SW 1271 (cell line): ENCODE data around the gene SCRT2.

Experiments
- DNase-seq, 2 experiments: peaks; one replicate each; lab custom pipeline; 2025; lab: John Stamatoyannopoulos, UW

The SCRT2 gene

GRCh38 chr20:634148-634925 lies 41.3 kb downstream of the SCRT2 start:
- DNase-seq = no peak

GRCh38 chr20:631101-631500 lies 44.5 kb downstream of the SCRT2 start:
- DNase-seq = no peak

GRCh38 chr20:626579-626978 lies 49.0 kb downstream of the SCRT2 start:
- DNase-seq = no peak

- no peak for DNase-seq
Measured at GRCh38 chr20:625360-625932, 50.2 kb downstream of the SCRT2 start.

GRCh38 chr20:623704-624103 lies 51.9 kb downstream of the SCRT2 start:
- DNase-seq = no peak

- no peak for DNase-seq
Measured at GRCh38 chr20:623021-623420, 52.6 kb downstream of the SCRT2 start.

- no peak for DNase-seq
Measured at GRCh38 chr20:622161-622560, 53.4 kb downstream of the SCRT2 start.

- DNase-seq = no peak
Measured at GRCh38 chr20:621125-621756, 54.4 kb downstream of the SCRT2 start.

GRCh38 chr20:620246-620645 lies 55.4 kb downstream of the SCRT2 start:
- DNase-seq = no peak

GRCh38 chr20:618980-619379 lies 56.6 kb downstream of the SCRT2 start:
- DNase-seq = no peak

- no peak for DNase-seq
Measured at GRCh38 chr20:617934-618690, 57.5 kb downstream of the SCRT2 start.

GRCh38 chr20:615514-615913 lies 60.1 kb downstream of the SCRT2 start:
- no peak for DNase-seq

GRCh38 chr20:611843-612185 lies 63.8 kb downstream of the SCRT2 start:
- DNase-seq = no peak
